Measurements from ENCODE around the gene REL. TPM values are rescaled to one million over a fixed set of nuclear protein-coding genes. Genes with fewer than 3 reads are reported as not detected.

The REL gene
- total RNA-seq, result 25.1 TPM
- polyA plus RNA-seq, result 4.0 TPM

- under 1% methylated on average over 90 of the region's 90 CpGs for WGBS
- H3K4me1 ChIP-seq (ENCODE audit: insufficient read depth), result no peaks in the 10 kb centered on the region
- H3K4me3 ChIP-seq (ENCODE audit: low read depth, low read length), result peak within 1 kb of the TSS; percentile 75
- H3K36me3 ChIP-seq (ENCODE audit: insufficient read depth), result no peaks in the 10 kb centered on the region
- H3K27ac ChIP-seq (ENCODE audit: low read depth), result peak within 1 kb of the TSS; percentile 98
- peak; percentile 65 for DNase-seq (ENCODE audit: extremely low spot score)
Measured at GRCh38 chr2:60881047-60881932, at the start of gene REL. TSS of gene REL (plus strand) at chr2:60881574. CDS start at chr2:60881841, 267 bp downstream.

- no peak for DNase-seq (ENCODE audit: extremely low spot score)
- no peaks in the 10 kb centered on the region for H3K4me1 ChIP-seq (ENCODE audit: insufficient read depth)
- no peak overlapping the region for H3K4me3 ChIP-seq (ENCODE audit: low read depth, low read length)
- no peaks in the 10 kb centered on the region for H3K36me3 ChIP-seq (ENCODE audit: insufficient read depth)
- H3K27ac ChIP-seq (ENCODE audit: low read depth), result no peak overlapping the region
Measured at GRCh38 chr2:60831921-60832320, 49.5 kb upstream of the REL start.

GRCh38 chr2:60832621-60833020 is 48.8 kb upstream of the REL start:
- WGBS, result 55% methylated on average over 2 of the region's 2 CpGs
- H3K36me3 ChIP-seq (ENCODE audit: insufficient read depth), result no peaks in the 10 kb centered on the region
- no peak overlapping the region for H3K27ac ChIP-seq (ENCODE audit: low read depth)
- H3K4me1 ChIP-seq (ENCODE audit: insufficient read depth), result no peaks in the 10 kb centered on the region
- DNase-seq (ENCODE audit: extremely low spot score), result no peak
- H3K4me3 ChIP-seq (ENCODE audit: low read depth, low read length), result no peak overlapping the region

- Histone ChIP-seq H3K27ac (ENCODE audit: low read depth) (no peak overlapping the region), H3K4me1 (ENCODE audit: insufficient read depth) (no peaks in the 10 kb centered on the region), H3K36me3 (ENCODE audit: insufficient read depth) (no peaks in the 10 kb centered on the region), H3K4me3 (ENCODE audit: low read depth, low read length) (no peak overlapping the region)
- 49% methylated on average over 2 of the region's 2 CpGs for WGBS
- no peak for DNase-seq (ENCODE audit: extremely low spot score)
Measured at GRCh38 chr2:60834270-60834717, 47.1 kb upstream of the REL start.

- Histone ChIP-seq H3K4me3 (ENCODE audit: low read depth, low read length) (no peak overlapping the region), H3K36me3 (ENCODE audit: insufficient read depth) (no peaks in the 10 kb centered on the region), H3K27ac (ENCODE audit: low read depth) (no peak overlapping the region), H3K4me1 (ENCODE audit: insufficient read depth) (no peaks in the 10 kb centered on the region)
- DNase-seq (ENCODE audit: extremely low spot score), result no peak
- WGBS, result 57% methylated on average over 3 of the region's 3 CpGs
Measured at GRCh38 chr2:60836491-60836890, 44.9 kb upstream of the REL start.

GRCh38 chr2:60837123-60837522 is 44.3 kb upstream of the REL start:
- H3K4me1 ChIP-seq (ENCODE audit: insufficient read depth), result no peaks in the 10 kb centered on the region
- H3K27ac ChIP-seq (ENCODE audit: low read depth), result no peak overlapping the region
- WGBS, result 75% methylated on average over 1 of the region's 1 CpG
- H3K36me3 ChIP-seq (ENCODE audit: insufficient read depth), result no peaks in the 10 kb centered on the region
- H3K4me3 ChIP-seq (ENCODE audit: low read depth, low read length), result no peak overlapping the region
- DNase-seq (ENCODE audit: extremely low spot score), result no peak

GRCh38 chr2:60838481-60838880 is 42.9 kb upstream of the REL start:
- 53% methylated on average over 3 of the region's 3 CpGs for WGBS
- Histone ChIP-seq H3K4me3 (ENCODE audit: low read depth, low read length) (no peak overlapping the region), H3K27ac (ENCODE audit: low read depth) (no peak overlapping the region), H3K36me3 (ENCODE audit: insufficient read depth) (no peaks in the 10 kb centered on the region), H3K4me1 (ENCODE audit: insufficient read depth) (no peaks in the 10 kb centered on the region)
- DNase-seq (ENCODE audit: extremely low spot score), result no peak

- no peak overlapping the region for H3K27ac ChIP-seq (ENCODE audit: low read depth)
- no peak for DNase-seq (ENCODE audit: extremely low spot score)
- WGBS, result 83% methylated on average over 9 of the region's 9 CpGs
Measured at GRCh38 chr2:60839126-60839813, 42.1 kb upstream of the REL start.

GRCh38 chr2:60840880-60841279 is 40.5 kb upstream of the REL start:
- H3K36me3 ChIP-seq (ENCODE audit: insufficient read depth), result no peaks in the 10 kb centered on the region
- DNase-seq (ENCODE audit: extremely low spot score), result no peak
- H3K4me1 ChIP-seq (ENCODE audit: insufficient read depth), result no peaks in the 10 kb centered on the region
- H3K27ac ChIP-seq (ENCODE audit: low read depth), result no peak overlapping the region
- WGBS, result 77% methylated on average over 7 of the region's 7 CpGs
- no peak overlapping the region for H3K4me3 ChIP-seq (ENCODE audit: low read depth, low read length)

More at GRCh38 chr2:60839126-60839813, 42.1 kb upstream of the REL start:
- Histone ChIP-seq H3K4me3 (ENCODE audit: low read depth, low read length) (no peak overlapping the region), H3K4me1 (ENCODE audit: insufficient read depth) (no peaks in the 10 kb centered on the region), H3K36me3 (ENCODE audit: insufficient read depth) (no peaks in the 10 kb centered on the region)

- WGBS, result 82% methylated on average over 6 of the region's 6 CpGs
- no peak overlapping the region for H3K27ac ChIP-seq (ENCODE audit: low read depth)
- no peak overlapping the region for H3K4me3 ChIP-seq (ENCODE audit: low read depth, low read length)
- no peak for DNase-seq (ENCODE audit: extremely low spot score)
- H3K36me3 ChIP-seq (ENCODE audit: insufficient read depth), result no peaks in the 10 kb centered on the region
- no peaks in the 10 kb centered on the region for H3K4me1 ChIP-seq (ENCODE audit: insufficient read depth)
Measured at GRCh38 chr2:60843006-60843405, 38.4 kb upstream of the REL start.

- no peak for DNase-seq (ENCODE audit: extremely low spot score)
- H3K4me3 ChIP-seq (ENCODE audit: low read depth, low read length), result no peak overlapping the region
- WGBS, result 94% methylated on average over 2 of the region's 2 CpGs
- H3K4me1 ChIP-seq (ENCODE audit: insufficient read depth), result no peaks in the 10 kb centered on the region
- H3K36me3 ChIP-seq (ENCODE audit: insufficient read depth), result no peaks in the 10 kb centered on the region
- no peak overlapping the region for H3K27ac ChIP-seq (ENCODE audit: low read depth)
Measured at GRCh38 chr2:60844105-60844504, 37.3 kb upstream of the REL start.

- WGBS, result 70% methylated on average over 6 of the region's 6 CpGs
- no peak overlapping the region for H3K27ac ChIP-seq (ENCODE audit: low read depth)
- no peak for DNase-seq (ENCODE audit: extremely low spot score)
- no peaks in the 10 kb centered on the region for H3K36me3 ChIP-seq (ENCODE audit: insufficient read depth)
- H3K4me3 ChIP-seq (ENCODE audit: low read depth, low read length), result no peak overlapping the region
- H3K4me1 ChIP-seq (ENCODE audit: insufficient read depth), result no peaks in the 10 kb centered on the region
Measured at GRCh38 chr2:60847854-60848253, 33.5 kb upstream of the REL start.

GRCh38 chr2:60849187-60849586 is 32.2 kb upstream of the REL start:
- no peaks in the 10 kb centered on the region for H3K4me1 ChIP-seq (ENCODE audit: insufficient read depth)
- H3K36me3 ChIP-seq (ENCODE audit: insufficient read depth), result no peaks in the 10 kb centered on the region
- H3K4me3 ChIP-seq (ENCODE audit: low read depth, low read length), result no peak overlapping the region
- 86% methylated on average over 3 of the region's 3 CpGs for WGBS
- no peak overlapping the region for H3K27ac ChIP-seq (ENCODE audit: low read depth)
- no peak for DNase-seq (ENCODE audit: extremely low spot score)

GRCh38 chr2:60852282-60852860 is 29.0 kb upstream of the REL start:
- Histone ChIP-seq H3K4me3 (ENCODE audit: low read depth, low read length) (no peak overlapping the region), H3K36me3 (ENCODE audit: insufficient read depth) (no peaks in the 10 kb centered on the region), H3K4me1 (ENCODE audit: insufficient read depth) (no peaks in the 10 kb centered on the region), H3K27ac (ENCODE audit: low read depth) (no peak overlapping the region)
- WGBS, result 79% methylated on average over 8 of the region's 8 CpGs
- DNase-seq (ENCODE audit: extremely low spot score), result no peak
